Airway epithelial cell (primary cell): ENCODE measurements around the gene TIMD4. TPM values are rescaled to one million over a fixed set of nuclear protein-coding genes. Genes with fewer than 3 reads are reported as not detected.

Experiments used
- total RNA-seq: library from RNA; depleted of rRNA; stranded (reverse); fragments of >200 nt; gene quantifications from 2 replicates; pipeline ENCODE4 v1.2.3, GENCODE V29; 2015

TIMD4 gene
- total RNA-seq = not detected in 2 replicates

GRCh38 chr5:156963125-156963524 is at the start of gene TIMD4:
TSS of gene TIMD4 (minus strand) at chr5:156963226. CDS start at chr5:156963198, 28 bp downstream.

Other genes starting within 250 kb of the TIMD4 start
- gene PPP1R2B, start 112.9 kb downstream of the TIMD4 start, total RNA-seq = not detected in 2 replicates
- not detected in 2 replicates for gene HAVCR1, start 95.9 kb upstream of the TIMD4 start, total RNA-seq
- not detected in 2 replicates for gene HAVCR2, start 145.8 kb upstream of the TIMD4 start, total RNA-seq
- gene MED7, start 179.6 kb upstream of the TIMD4 start, total RNA-seq = 6.2 and 7.6 TPM in 2 replicates
- not detected in 2 replicates for gene GARIN3, start 203.0 kb upstream of the TIMD4 start, total RNA-seq
- gene ITK, start 217.6 kb upstream of the TIMD4 start, total RNA-seq = not detected in 2 replicates